Central memory CD4-positive, alpha-beta T cell (primary cell): ENCODE measurements around the gene NDUFA7.
"Not testable (repeated sequence)": the region's sequence is repeated elsewhere in the genome, so short reads cannot be mapped to it uniquely, and the experiment has no call there.

Experiments
- DNase-seq: peaks from one replicate; pipeline ENCODE4 v3.0.0; 2022
- total RNA-seq, 3 experiments: gene quantifications; one replicate each; lab custom pipeline; 2026; lab: John Stamatoyannopoulos, UW

The NDUFA7 gene
- total RNA-seq = 1.2 to 1.9 (median 1.4) reads per million in 3 experiments

- peak; percentile 96 for DNase-seq
Measured at GRCh38 chr19:8321067-8321985, at the start of gene NDUFA7, which contains the start of gene RPS28. TSS of gene NDUFA7 (minus strand) at chr19:8321375. CDS start at chr19:8321358, 17 bp downstream. TSS of gene RPS28 (plus strand) at chr19:8321496. CDS start at chr19:8321531, 35 bp downstream.

GRCh38 chr19:8370176-8371010 is 49.2 kb upstream of the NDUFA7 start:
- no peak for DNase-seq

GRCh38 chr19:8367327-8368001 is 46.3 kb upstream of the NDUFA7 start:
- no peak for DNase-seq

- no peak for DNase-seq
Measured at GRCh38 chr19:8366961-8367326, 45.8 kb upstream of the NDUFA7 start.

GRCh38 chr19:8366121-8366581 is 45.0 kb upstream of the NDUFA7 start:
- no peak for DNase-seq

GRCh38 chr19:8363803-8364771 is 42.9 kb upstream of the NDUFA7 start, which contains the start of gene ANGPTL4:
TSS of gene ANGPTL4 (plus strand) at chr19:8364155. CDS start at chr19:8364322, 167 bp downstream.
- DNase-seq = peak; percentile 23

- DNase-seq = no peak
Measured at GRCh38 chr19:8361921-8362793, 41.0 kb upstream of the NDUFA7 start.

GRCh38 chr19:8360196-8360595 is 39.0 kb upstream of the NDUFA7 start:
- no peak for DNase-seq

GRCh38 chr19:8358948-8359347 is 37.8 kb upstream of the NDUFA7 start:
- no peak for DNase-seq

- DNase-seq = no peak
Measured at GRCh38 chr19:8357007-8357521, 35.9 kb upstream of the NDUFA7 start.

- DNase-seq = no peak
Measured at GRCh38 chr19:8355631-8356402, 34.6 kb upstream of the NDUFA7 start.

GRCh38 chr19:8352845-8353244 is 31.7 kb upstream of the NDUFA7 start:
- DNase-seq = not testable (repeated sequence)

GRCh38 chr19:8352134-8352827 is 31.1 kb upstream of the NDUFA7 start:
- no peak for DNase-seq

- not testable (repeated sequence) for DNase-seq
Measured at GRCh38 chr19:8349629-8350372, 28.6 kb upstream of the NDUFA7 start.

- no peak for DNase-seq
Measured at GRCh38 chr19:8343483-8343844, 22.3 kb upstream of the NDUFA7 start.

GRCh38 chr19:8342684-8343482 is 21.7 kb upstream of the NDUFA7 start, which contains the start of gene KANK3:
TSS of gene KANK3 (minus strand) at chr19:8343262. CDS start at chr19:8337828, 5,434 bp downstream.
- DNase-seq = peak; percentile 88

- no peak for DNase-seq
Measured at GRCh38 chr19:8342316-8342683, 21.1 kb upstream of the NDUFA7 start.
